SK-N-MC (cell line): Measurements from ENCODE around the gene CHP2.

Experiments used
- DNase-seq: peaks from one replicate; pipeline ENCODE4 v3.0.0-alpha.2; 2011; ENCODE audit warnings: low read depth, low spot score
- H3K27ac ChIP-seq: fragments of 200-600 bp; sonication (generic); 2 replicates; pipeline ENCODE4 v1.5.1; 2016; ENCODE audit warnings: mixed run types
- H3K36me3 ChIP-seq: fragments of 200-600 bp; sonication (generic); 2 replicates; pipeline ENCODE4 v1.6.1; 2017; ENCODE audit warnings: antibody characterized with exemption, low read length, mixed read lengths; ENCODE audit not compliant: insufficient read depth
- H3K4me3 ChIP-seq: fragments of 200-600 bp; sonication (generic); 2 replicates; pipeline ENCODE4 v1.5.1; 2016
- H3K9ac ChIP-seq: fragments of 200-600 bp; sonication (generic); 2 replicates; pipeline ENCODE4 v1.8.0; 2017; ENCODE audit warnings: mixed run types, mixed read lengths; ENCODE audit not compliant: insufficient read length
- H3K9me3 ChIP-seq: fragments of 200-600 bp; sonication (generic); 2 replicates; pipeline ENCODE4 v1.6.1; 2017; ENCODE audit warnings: low read depth, mild to moderate bottlenecking, antibody characterized with exemption, low read length, moderate library complexity, mixed read lengths
- EZH2 ChIP-seq: fragments of 200-600 bp; sonication (generic); IDR thresholded peaks from one replicate; pipeline ENCODE4 v1.6.1; 2017; ENCODE audit warnings: antibody characterized with exemption
- FOXP2 ChIP-seq: optimal IDR thresholded peaks from 2 replicates; pipeline ENCODE3; 2011; ENCODE audit warnings: mild to moderate bottlenecking, moderate library complexity; ENCODE audit not compliant: insufficient read depth; ENCODE audit errors: extremely low read length, control extremely low read depth
- POLR2AphosphoS5 ChIP-seq: IDR thresholded peaks from 2 replicates; pipeline ENCODE4 v1.6.1; 2012; ENCODE audit warnings: mild to moderate bottlenecking, low read depth, low read length, borderline replicate concordance

Gene CHP2

GRCh38 chr16:23795378-23795777 is 40.6 kb downstream of the CHP2 start:
- Histone ChIP-seq H3K9me3 (no peaks in the 10 kb centered on the region), H3K4me3 (no peak overlapping the region), H3K27ac (peak overlapping the region; percentile 90), H3K36me3 (no peaks in the 10 kb centered on the region), H3K9ac (no peak overlapping the region)
- TF ChIP-seq POLR2AphosphoS5 (no peak), EZH2 (no peak), FOXP2 (no peak)
- no peak for DNase-seq

GRCh38 chr16:23796941-23797340 is 42.1 kb downstream of the CHP2 start:
- Histone ChIP-seq H3K4me3 (no peak overlapping the region), H3K27ac (peak overlapping the region; percentile 90), H3K9ac (no peak overlapping the region), H3K9me3 (no peaks in the 10 kb centered on the region), H3K36me3 (no peaks in the 10 kb centered on the region)
- TF ChIP-seq FOXP2: no peak
- TF ChIP-seq EZH2: no peak
- no peak for TF ChIP-seq POLR2AphosphoS5
- DNase-seq: no peak

DNA sequence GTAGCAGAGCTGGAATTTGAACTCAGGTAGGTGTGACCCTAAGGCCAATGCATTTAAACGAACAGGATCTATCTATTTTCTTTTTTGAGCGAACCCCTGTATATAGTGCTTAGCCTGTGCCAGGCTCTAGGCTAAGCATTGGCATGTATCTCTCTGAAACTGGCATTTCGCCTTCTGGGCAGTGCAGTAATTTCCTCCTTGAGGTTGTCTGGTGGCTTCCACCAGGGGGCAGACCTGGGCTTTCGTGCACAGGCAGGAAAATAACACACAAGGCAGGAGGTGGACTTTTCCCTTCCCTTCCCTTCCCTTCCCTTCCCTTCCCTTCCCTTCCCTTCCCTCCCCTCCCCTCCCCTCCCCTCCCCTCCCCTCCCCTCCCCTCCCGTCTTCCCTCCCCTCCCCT is 46.6 kb downstream of the CHP2 start:
- Histone ChIP-seq H3K27ac (peak overlapping the region; percentile 79), H3K36me3 (no peaks in the 10 kb centered on the region), H3K4me3 (no peak overlapping the region), H3K9ac (no peak overlapping the region), H3K9me3 (no peaks in the 10 kb centered on the region)
- no peak for DNase-seq
- TF ChIP-seq FOXP2: no peak
- TF ChIP-seq POLR2AphosphoS5: no peak
- no peak for TF ChIP-seq EZH2

GRCh38 chr16:23802776-23803175 is 48.0 kb downstream of the CHP2 start:
- TF ChIP-seq EZH2 (no peak), POLR2AphosphoS5 (no peak), FOXP2 (no peak)
- Histone ChIP-seq H3K9ac (no peak overlapping the region), H3K36me3 (no peaks in the 10 kb centered on the region), H3K9me3 (no peaks in the 10 kb centered on the region), H3K4me3 (no peak overlapping the region), H3K27ac (peak overlapping the region; percentile 92)
- no peak for DNase-seq

- no peaks in the 10 kb centered on the region for H3K36me3 ChIP-seq
- no peak for TF ChIP-seq FOXP2
- no peak for TF ChIP-seq EZH2
- no peak for TF ChIP-seq POLR2AphosphoS5
- H3K27ac ChIP-seq: peak overlapping the region; percentile 92
- peak overlapping the region; percentile 59 for H3K9ac ChIP-seq
- H3K9me3 ChIP-seq: no peaks in the 10 kb centered on the region
- H3K4me3 ChIP-seq: peak overlapping the region; percentile 68
- peak; percentile 45 for DNase-seq
Observed at GRCh38 chr16:23803591-23804123, 48.8 kb downstream of the CHP2 start.

GRCh38 chr16:23807028-23807427 is 52.2 kb downstream of the CHP2 start:
- Histone ChIP-seq H3K27ac (no peak overlapping the region), H3K9me3 (no peaks in the 10 kb centered on the region), H3K36me3 (no peaks in the 10 kb centered on the region), H3K4me3 (no peak overlapping the region), H3K9ac (no peak overlapping the region)
- no peak for DNase-seq
- TF ChIP-seq EZH2 (no peak), FOXP2 (no peak), POLR2AphosphoS5 (no peak)
